ENCODE results near the gene EXPH5.

EXPH5 gene

GRCh38 chr11:108535384-108535955, 58.1 kb downstream of the EXPH5 start:
- DNase-seq = no peak
- in situ Hi-C loops (cut with MboI; ENCODE audit: low pct_unique_long_range_greater_than_20kb, low sequenced_read_pairs) = no loop called here

- DNase-seq = no peak
- in situ Hi-C loops (cut with MboI; ENCODE audit: low pct_unique_long_range_greater_than_20kb, low sequenced_read_pairs) = no loop called here
These were observed 59.2 kb downstream of the EXPH5 start for GRCh38 chr11:108534274-108534882.

GRCh38 chr11:108530426-108530825, 63.1 kb downstream of the EXPH5 start:
- no peak for DNase-seq
- in situ Hi-C loops (cut with MboI; ENCODE audit: low pct_unique_long_range_greater_than_20kb, low sequenced_read_pairs) = no loop called here

GRCh38 chr11:108527382-108527781, 66.2 kb downstream of the EXPH5 start:
- DNase-seq = no peak
- in situ Hi-C loops (cut with MboI; ENCODE audit: low pct_unique_long_range_greater_than_20kb, low sequenced_read_pairs) = no loop called here

- no peak for DNase-seq
- in situ Hi-C loops (cut with MboI; ENCODE audit: low pct_unique_long_range_greater_than_20kb, low sequenced_read_pairs) = no loop called here
These were observed 68.4 kb downstream of the EXPH5 start for GRCh38 chr11:108525161-108525560.

- no peak for DNase-seq
These were observed 69.1 kb downstream of the EXPH5 start for GRCh38 chr11:108524422-108524821.

GRCh38 chr11:108522318-108522717, 71.2 kb downstream of the EXPH5 start:
- no peak for DNase-seq
- in situ Hi-C loops (cut with MboI; ENCODE audit: low pct_unique_long_range_greater_than_20kb, low sequenced_read_pairs) = no loop called here

More at GRCh38 chr11:108524422-108524821, 69.1 kb downstream of the EXPH5 start:
- in situ Hi-C loops (cut with MboI; ENCODE audit: low pct_unique_long_range_greater_than_20kb, low sequenced_read_pairs) = no loop called here

GRCh38 chr11:108518581-108518980, 75.0 kb downstream of the EXPH5 start:
- in situ Hi-C loops (cut with MboI; ENCODE audit: low pct_unique_long_range_greater_than_20kb, low sequenced_read_pairs) = no loop called here
- DNase-seq = no peak

- in situ Hi-C loops (cut with MboI; ENCODE audit: low pct_unique_long_range_greater_than_20kb, low sequenced_read_pairs) = no loop called here
These were observed 77.4 kb downstream of the EXPH5 start for GRCh38 chr11:108516125-108516524.

GRCh38 chr11:108512708-108513107, 80.9 kb downstream of the EXPH5 start:
- no peak for DNase-seq
- in situ Hi-C loops (cut with MboI; ENCODE audit: low pct_unique_long_range_greater_than_20kb, low sequenced_read_pairs) = no loop called here

More at GRCh38 chr11:108516125-108516524, 77.4 kb downstream of the EXPH5 start:
- no peak for DNase-seq

- in situ Hi-C loops (cut with MboI; ENCODE audit: low pct_unique_long_range_greater_than_20kb, low sequenced_read_pairs) = no loop called here
- DNase-seq = no peak
These were observed 81.6 kb downstream of the EXPH5 start for GRCh38 chr11:108511851-108512474.

- DNase-seq = no peak
- in situ Hi-C loops (cut with MboI; ENCODE audit: low pct_unique_long_range_greater_than_20kb, low sequenced_read_pairs) = no loop called here
These were observed 84.6 kb downstream of the EXPH5 start for GRCh38 chr11:108508653-108509593.

GRCh38 chr11:108501396-108501795, 92.2 kb downstream of the EXPH5 start:
- in situ Hi-C loops (cut with MboI; ENCODE audit: low pct_unique_long_range_greater_than_20kb, low sequenced_read_pairs) = no loop called here
- DNase-seq = no peak

- in situ Hi-C loops (cut with MboI; ENCODE audit: low pct_unique_long_range_greater_than_20kb, low sequenced_read_pairs) = no loop called here
- DNase-seq = no peak
These were observed 92.8 kb downstream of the EXPH5 start for GRCh38 chr11:108500721-108501120.

- in situ Hi-C loops (cut with MboI; ENCODE audit: low pct_unique_long_range_greater_than_20kb, low sequenced_read_pairs) = no loop called here
- DNase-seq = no peak
These were observed 93.4 kb downstream of the EXPH5 start for GRCh38 chr11:108500169-108500568.

GRCh38 chr11:108498816-108499408, 94.7 kb downstream of the EXPH5 start:
- DNase-seq = no peak
- in situ Hi-C loops (cut with MboI; ENCODE audit: low pct_unique_long_range_greater_than_20kb, low sequenced_read_pairs) = no loop called here

GRCh38 chr11:108498046-108498815, 95.3 kb downstream of the EXPH5 start, which contains the start of gene POGLUT3:
POGLUT3 (minus strand) TSS chr11:108498384; CDS start chr11:108498366, 18 bp downstream.
- DNase-seq = peak; percentile 68
- in situ Hi-C loops (cut with MboI; ENCODE audit: low pct_unique_long_range_greater_than_20kb, low sequenced_read_pairs) = no loop called here

GRCh38 chr11:108497317-108498045, 96.1 kb downstream of the EXPH5 start:
- DNase-seq = peak; percentile 94

More at GRCh38 chr11:108497317-108498045, 96.1 kb downstream of the EXPH5 start:
- in situ Hi-C loops (cut with MboI; ENCODE audit: low pct_unique_long_range_greater_than_20kb, low sequenced_read_pairs) = no loop called here
